Uterine smooth muscle cell (primary cell): ENCODE data around the gene MAGEA3. TPM values are rescaled to one million over a fixed set of nuclear protein-coding genes. Genes with fewer than 3 reads are reported as not detected.

Experiments used
- total RNA-seq: library from RNA; depleted of rRNA; stranded (reverse); fragments of >200 nt; gene quantifications from 2 replicates; pipeline ENCODE4 v1.2.3, GENCODE V29; 2014

MAGEA3 gene, protein sequence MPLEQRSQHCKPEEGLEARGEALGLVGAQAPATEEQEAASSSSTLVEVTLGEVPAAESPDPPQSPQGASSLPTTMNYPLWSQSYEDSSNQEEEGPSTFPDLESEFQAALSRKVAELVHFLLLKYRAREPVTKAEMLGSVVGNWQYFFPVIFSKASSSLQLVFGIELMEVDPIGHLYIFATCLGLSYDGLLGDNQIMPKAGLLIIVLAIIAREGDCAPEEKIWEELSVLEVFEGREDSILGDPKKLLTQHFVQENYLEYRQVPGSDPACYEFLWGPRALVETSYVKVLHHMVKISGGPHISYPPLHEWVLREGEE
- total RNA-seq, result not detected in 2 replicates

DNA sequence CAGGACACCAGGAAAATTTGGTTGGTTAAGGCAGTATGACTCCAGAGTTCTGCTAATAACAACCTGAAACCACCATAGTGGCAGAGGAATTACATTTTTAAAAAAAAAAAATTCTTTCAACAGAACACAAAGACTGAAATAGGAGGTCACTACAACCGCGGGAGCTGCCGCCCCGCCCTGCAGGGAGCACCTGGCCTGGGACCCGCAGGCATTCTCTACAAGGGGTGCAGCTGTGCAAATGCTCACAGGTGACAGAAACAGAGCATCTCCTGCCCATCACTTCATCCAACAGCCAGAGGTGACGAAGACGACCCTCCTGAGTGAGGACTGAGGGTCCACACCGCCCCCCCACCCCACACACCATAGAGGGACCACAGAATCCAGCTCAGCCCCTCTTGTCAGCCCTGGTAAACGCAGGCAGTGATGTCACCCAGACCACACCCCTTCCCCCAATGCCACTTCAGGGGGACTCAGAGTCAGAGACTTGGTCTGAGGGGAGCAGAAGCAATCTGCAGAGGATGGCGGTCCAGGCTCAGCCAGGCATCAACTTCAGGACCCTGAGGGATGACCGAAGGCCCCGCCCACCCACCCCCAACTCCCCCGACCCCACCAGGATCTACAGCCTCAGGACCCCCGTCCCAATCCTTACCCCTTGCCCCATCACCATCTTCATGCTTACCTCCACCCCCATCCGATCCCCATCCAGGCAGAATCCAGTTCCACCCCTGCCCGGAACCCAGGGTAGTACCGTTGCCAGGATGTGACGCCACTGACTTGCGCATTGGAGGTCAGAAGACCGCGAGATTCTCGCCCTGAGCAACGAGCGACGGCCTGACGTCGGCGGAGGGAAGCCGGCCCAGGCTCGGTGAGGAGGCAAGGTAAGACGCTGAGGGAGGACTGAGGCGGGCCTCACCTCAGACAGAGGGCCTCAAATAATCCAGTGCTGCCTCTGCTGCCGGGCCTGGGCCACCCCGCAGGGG, at the start of gene MAGEA3:
MAGEA3 (plus strand) TSS at position 843 of the 980 bp plus-strand sequence. CDS start 2,039 bp downstream, outside the sequence.

DNA sequence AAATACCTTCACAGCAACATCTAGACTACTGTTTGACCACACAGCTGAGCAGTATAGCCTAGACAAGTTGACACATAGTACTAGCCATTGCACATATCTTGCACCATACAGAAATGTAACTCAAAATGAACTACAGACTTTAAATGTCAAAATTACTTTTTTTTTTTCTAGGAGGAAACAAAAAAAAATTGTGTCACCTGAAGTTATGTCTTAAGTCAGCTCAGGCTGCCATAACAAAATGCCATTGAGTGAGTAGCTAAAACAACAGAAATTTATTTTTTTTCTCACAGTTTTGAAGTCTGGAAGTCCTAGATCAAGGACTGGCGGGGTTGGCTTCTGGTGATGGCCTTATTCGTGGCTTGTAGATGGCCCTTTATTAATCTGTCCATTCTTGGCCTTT, 10.6 kb downstream of the MAGEA3 start, which contains the start of gene CSAG2:
CSAG2 (minus strand) TSS at position 101 of the 400 bp plus-strand sequence. CDS start 161 bp downstream, outside the sequence.

DNA sequence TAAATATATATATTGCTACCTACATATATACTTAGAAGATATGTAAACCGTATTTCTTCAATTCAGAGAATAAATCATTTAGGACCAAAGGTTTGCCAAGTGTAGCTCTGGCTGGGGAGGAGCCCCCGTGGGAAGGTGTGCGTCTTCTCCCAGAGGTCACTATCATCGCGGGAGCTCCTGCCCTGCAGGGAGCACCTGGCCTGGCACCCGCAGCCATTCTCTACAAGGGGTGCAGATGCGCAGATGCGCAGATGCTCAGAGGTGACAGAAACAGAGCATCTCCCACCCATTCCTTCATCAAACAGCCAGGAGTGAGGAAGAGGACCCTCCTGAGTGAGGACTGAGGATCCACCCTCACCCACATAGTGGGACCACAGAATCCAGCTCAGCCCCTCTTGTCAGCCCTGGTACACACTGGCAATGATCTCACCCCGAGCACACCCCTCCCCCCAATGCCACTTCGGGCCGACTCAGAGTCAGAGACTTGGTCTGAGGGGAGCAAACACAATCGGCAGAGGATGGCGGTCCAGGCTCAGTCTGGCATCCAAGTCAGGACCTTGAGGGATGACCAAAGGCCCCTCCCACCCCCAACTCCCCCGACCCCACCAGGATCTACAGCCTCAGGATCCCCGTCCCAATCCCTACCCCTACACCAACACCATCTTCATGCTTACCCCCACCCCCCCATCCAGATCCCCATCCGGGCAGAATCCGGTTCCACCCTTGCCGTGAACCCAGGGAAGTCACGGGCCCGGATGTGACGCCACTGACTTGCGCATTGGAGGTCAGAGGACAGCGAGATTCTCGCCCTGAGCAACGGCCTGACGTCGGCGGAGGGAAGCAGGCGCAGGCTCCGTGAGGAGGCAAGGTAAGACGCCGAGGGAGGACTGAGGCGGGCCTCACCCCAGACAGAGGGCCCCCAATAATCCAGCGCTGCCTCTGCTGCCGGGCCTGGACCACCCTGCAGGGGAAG, 15.5 kb downstream of the MAGEA3 start, which contains the start of gene MAGEA2B:
MAGEA2B (plus strand) TSS at position 814 of the 973 bp plus-strand sequence. CDS start 2,479 bp downstream, outside the sequence.

DNA sequence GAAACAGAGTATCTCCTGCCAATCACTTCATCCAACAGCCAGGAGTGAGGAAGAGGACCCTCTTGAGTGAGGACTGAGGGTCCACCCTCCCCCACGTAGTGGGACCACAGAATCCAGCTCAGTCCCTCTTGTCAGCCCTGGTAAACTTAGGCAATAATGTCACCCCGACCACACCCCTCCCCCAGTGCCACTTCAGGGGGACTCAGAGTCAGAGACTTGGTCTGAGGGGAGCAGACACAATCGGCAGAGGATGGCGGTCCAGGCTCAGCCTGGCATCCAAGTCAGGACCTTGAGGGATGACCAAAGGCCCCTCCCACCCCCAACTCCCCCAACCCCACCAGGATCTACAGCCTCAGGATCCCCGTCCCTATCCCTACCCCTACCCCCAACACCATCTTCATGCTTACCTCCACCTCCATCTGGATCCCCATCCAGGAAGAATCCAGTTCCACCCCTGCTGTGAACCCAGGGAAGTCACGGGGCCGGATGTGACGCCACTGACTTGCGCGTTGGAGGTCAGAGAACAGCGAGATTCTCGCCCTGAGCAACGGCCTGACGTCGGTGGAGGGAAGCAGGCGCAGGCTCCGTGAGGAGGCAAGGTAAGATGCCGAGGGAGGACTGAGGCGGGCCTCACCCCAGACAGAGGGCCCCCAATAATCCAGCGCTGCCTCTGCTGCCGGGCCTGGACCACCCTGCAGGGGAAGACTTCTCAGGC, 34.8 kb downstream of the MAGEA3 start, which contains the start of the genes CSAG1 and MAGEA12:
CSAG1 (minus strand) TSS at position 461 of the 715 bp plus-strand sequence. CDS start 1,261 bp downstream, outside the sequence.
MAGEA12 (plus strand) TSS at position 497 of the 715 bp plus-strand sequence. CDS start 2,405 bp downstream, outside the sequence.

Other genes starting within 250 kb of the MAGEA3 start
- 0.12 and 0.33 TPM in 2 replicates for gene GABRA3, start 247.5 kb upstream of the MAGEA3 start, total RNA-seq
- 0.87 and 2.5 TPM in 2 replicates for gene GABRQ, start 60.9 kb upstream of the MAGEA3 start, total RNA-seq
- gene CSAG2, start 10.5 kb downstream of the MAGEA3 start, total RNA-seq, result not detected in 2 replicates
- gene MAGEA2B, start 15.8 kb downstream of the MAGEA3 start, total RNA-seq, result not detected in 2 replicates
- gene CSAG1, start 34.9 kb downstream of the MAGEA3 start, total RNA-seq, result not detected in 2 replicates
- gene MAGEA12, start 35.0 kb downstream of the MAGEA3 start, total RNA-seq, result not detected in 2 replicates
- gene MAGEA2, start 55.0 kb downstream of the MAGEA3 start, total RNA-seq, result not detected in 2 replicates
- not detected in 2 replicates for gene CSAG3, start 60.4 kb downstream of the MAGEA3 start, total RNA-seq
- not detected in 2 replicates for gene MAGEA6, start 70.9 kb downstream of the MAGEA3 start, total RNA-seq
- 39.2 and 56.4 TPM in 2 replicates for gene CETN2, start 132.0 kb downstream of the MAGEA3 start, total RNA-seq
- gene NSDHL, start 132.3 kb downstream of the MAGEA3 start, total RNA-seq, result 45.5 and 45.8 TPM in 2 replicates
- 4.3 and 4.5 TPM in 2 replicates for gene ZNF185, start 199.3 kb downstream of the MAGEA3 start, total RNA-seq